SH-SY5Y (cell line): Measurements from ENCODE around the gene SLC4A11.

Experiments
- GATA2 ChIP-seq: IDR thresholded peaks from 2 replicates; pipeline ENCODE4 v1.6.1; 2011; ENCODE audit warnings: mild to moderate bottlenecking, low read depth, low read length
- GATA3 ChIP-seq: IDR thresholded peaks from 2 replicates; pipeline ENCODE4 v1.6.1; 2011; ENCODE audit warnings: low read depth, mild to moderate bottlenecking, low read length, moderate library complexity

The SLC4A11 gene

GRCh38 chr20:3239026-3239866 is at the start of gene SLC4A11:
Gene SLC4A11 (minus strand): TSS chr20:3239190. CDS start chr20:3239137, 53 bp downstream.
- no peak for TF ChIP-seq GATA2
- TF ChIP-seq GATA3, result no peak

- TF ChIP-seq GATA3, result no peak
- no peak for TF ChIP-seq GATA2
Observed at GRCh38 chr20:3283222-3283820, 44.3 kb upstream of the SLC4A11 start.

GRCh38 chr20:3282271-3283221 is 43.6 kb upstream of the SLC4A11 start:
- TF ChIP-seq GATA2 (peak; percentile 94), GATA3 (peak; percentile 89)

GRCh38 chr20:3281437-3281836 is 42.4 kb upstream of the SLC4A11 start:
- TF ChIP-seq GATA3, result no peak
- TF ChIP-seq GATA2, result no peak

GRCh38 chr20:3279761-3280160 is 40.8 kb upstream of the SLC4A11 start:
- TF ChIP-seq GATA2 (no peak), GATA3 (no peak)

- TF ChIP-seq GATA3 (no peak), GATA2 (no peak)
Observed at GRCh38 chr20:3277686-3278465, 38.9 kb upstream of the SLC4A11 start.

GRCh38 chr20:3276680-3277015 is 37.7 kb upstream of the SLC4A11 start:
- TF ChIP-seq GATA3 (no peak), GATA2 (no peak)

GRCh38 chr20:3275966-3276679 is 37.1 kb upstream of the SLC4A11 start:
- TF ChIP-seq GATA2, result no peak
- no peak for TF ChIP-seq GATA3

GRCh38 chr20:3275064-3275935 is 36.3 kb upstream of the SLC4A11 start:
- TF ChIP-seq GATA2 (no peak), GATA3 (no peak)

- no peak for TF ChIP-seq GATA3
- TF ChIP-seq GATA2, result no peak
Observed at GRCh38 chr20:3273371-3273770, 34.4 kb upstream of the SLC4A11 start.

GRCh38 chr20:3270051-3270450 is 31.1 kb upstream of the SLC4A11 start:
- TF ChIP-seq GATA3, result no peak

- TF ChIP-seq GATA2 (no peak), GATA3 (no peak)
Observed at GRCh38 chr20:3262566-3262965, 23.6 kb upstream of the SLC4A11 start.

GRCh38 chr20:3258429-3258828 is 19.4 kb upstream of the SLC4A11 start:
- no peak for TF ChIP-seq GATA2
